EH (cell line): ENCODE measurements around the gene COMMD3.

Experiments
- DNase-seq: peaks from one replicate; pipeline ENCODE4 v3.0.0-alpha.2; 2015; ENCODE audit warnings: low read depth

The COMMD3 gene

GRCh38 chr10:22319980-22320558 is 3.9 kb downstream of the COMMD3 start:
- DNase-seq, result no peak

- DNase-seq, result peak; percentile 80
Observed at GRCh38 chr10:22320591-22321155, 4.5 kb downstream of the COMMD3 start, which contains the start of gene BMI1. Gene BMI1 (plus strand): TSS chr10:22321099. CDS start chr10:22326450, 5,351 bp downstream.

GRCh38 chr10:22321156-22321923 is 5.2 kb downstream of the COMMD3 start:
- peak; percentile 75 for DNase-seq

GRCh38 chr10:22321924-22322640 is 5.9 kb downstream of the COMMD3 start:
- peak; percentile 18 for DNase-seq

- DNase-seq, result no peak
Observed at GRCh38 chr10:22322641-22323160, 6.5 kb downstream of the COMMD3 start.

GRCh38 chr10:22323538-22324305 is 7.5 kb downstream of the COMMD3 start:
- no peak for DNase-seq

- DNase-seq, result no peak
Observed at GRCh38 chr10:22324413-22324812, 8.2 kb downstream of the COMMD3 start.

- DNase-seq, result no peak
Observed at GRCh38 chr10:22324893-22325271, 8.7 kb downstream of the COMMD3 start.

- DNase-seq, result peak; percentile 75
Observed at GRCh38 chr10:22325272-22326144, 9.3 kb downstream of the COMMD3 start.

- no peak for DNase-seq
Observed at GRCh38 chr10:22326145-22326702, 10.0 kb downstream of the COMMD3 start.

- no peak for DNase-seq
Observed at GRCh38 chr10:22329150-22329549, 13.0 kb downstream of the COMMD3 start.

- DNase-seq, result no peak
Observed at GRCh38 chr10:22332116-22332692, 16.0 kb downstream of the COMMD3 start.

GRCh38 chr10:22333167-22333974 is 17.2 kb downstream of the COMMD3 start:
- no peak for DNase-seq

- no peak for DNase-seq
Observed at GRCh38 chr10:22333975-22334282, 17.7 kb downstream of the COMMD3 start.

- DNase-seq, result no peak
Observed at GRCh38 chr10:22334414-22335172, 18.4 kb downstream of the COMMD3 start.

- peak; percentile 62 for DNase-seq
Observed at GRCh38 chr10:22335173-22335933, 19.2 kb downstream of the COMMD3 start.

GRCh38 chr10:22338185-22338900 is 22.2 kb downstream of the COMMD3 start:
- DNase-seq, result no peak
